Measurements from ENCODE around the gene GK2.

GK2 gene

GRCh38 chr4:79362626-79363025 lies 45.4 kb downstream of the GK2 start:
- Histone ChIP-seq H3K9ac (ENCODE audit: low read depth, low read length) (no peak overlapping the region), H3K4me1 (ENCODE audit: insufficient read depth, low read length) (no peaks in the 10 kb centered on the region), H3K9me3 (ENCODE audit: control insufficient read depth, insufficient read depth, low read length) (no peaks in the 10 kb centered on the region), H3K36me3 (ENCODE audit: insufficient read depth, low read length) (no peaks in the 10 kb centered on the region)

- H3K9me3 ChIP-seq (ENCODE audit: control insufficient read depth, insufficient read depth, low read length): no peaks in the 10 kb centered on the region
- no peaks in the 10 kb centered on the region for H3K4me1 ChIP-seq (ENCODE audit: insufficient read depth, low read length)
- H3K9ac ChIP-seq (ENCODE audit: low read depth, low read length): no peak overlapping the region
- no peaks in the 10 kb centered on the region for H3K36me3 ChIP-seq (ENCODE audit: insufficient read depth, low read length)
Measured at GRCh38 chr4:79360006-79360405, 48.0 kb downstream of the GK2 start.

- Histone ChIP-seq H3K36me3 (ENCODE audit: insufficient read depth, low read length) (no peaks in the 10 kb centered on the region), H3K4me1 (ENCODE audit: insufficient read depth, low read length) (no peaks in the 10 kb centered on the region), H3K9ac (ENCODE audit: low read depth, low read length) (no peak overlapping the region), H3K9me3 (ENCODE audit: control insufficient read depth, insufficient read depth, low read length) (no peaks in the 10 kb centered on the region)
Measured at GRCh38 chr4:79358438-79358837, 49.6 kb downstream of the GK2 start.

GRCh38 chr4:79357365-79357764 lies 50.7 kb downstream of the GK2 start:
- H3K36me3 ChIP-seq (ENCODE audit: insufficient read depth, low read length): no peaks in the 10 kb centered on the region
- H3K9ac ChIP-seq (ENCODE audit: low read depth, low read length): no peak overlapping the region
- H3K4me1 ChIP-seq (ENCODE audit: insufficient read depth, low read length): no peaks in the 10 kb centered on the region
- no peaks in the 10 kb centered on the region for H3K9me3 ChIP-seq (ENCODE audit: control insufficient read depth, insufficient read depth, low read length)

Data from ES-I3 (cell line).